WTC11 (cell line): ENCODE results near the gene GSG1L2. TPM values are rescaled to one million over a fixed set of nuclear protein-coding genes. Genes with fewer than 3 reads are reported as not detected.

ENCODE experiments used
- ATAC-seq: fragments of 200-7000 bp; cut with Tn5 transposase; 2 replicates; pipeline ENCODE4 v1.10.0; 2021; ENCODE audit warnings: mild to moderate bottlenecking, moderate library complexity
- Bru-seq: library from RNA; stranded (reverse); fragments of 400-500 nt; gene quantifications from one replicate; lab custom pipeline; 2021; lab: Mats Ljungman, UMichigan
- CTCF ChIA-PET: fragments of 300-600 bp; sonication (Branson Sonifier 250); formaldehyde crosslinking; loops from one replicate; lab custom pipeline; 2021; ENCODE audit warnings: antibody characterized with exemption; lab: Charles Lee
- POLR2A ChIA-PET: fragments of 350-600 bp; sonication (Branson Sonifier 250); formaldehyde crosslinking; loops from one replicate; lab custom pipeline; 2021; ENCODE audit warnings: antibody characterized with exemption; lab: Charles Lee
- DNase-seq: peaks from one replicate; pipeline ENCODE4 v3.0.0; 2021; ENCODE audit warnings: low spot score
- H3K27ac Mint-ChIP-seq: 2 replicates; pipeline ENCODE4 v1.8.0; 2021; ENCODE audit warnings: mixed read lengths
- H3K27me3 Mint-ChIP-seq: 2 replicates; pipeline ENCODE4 v1.8.0; 2021; ENCODE audit warnings: low read depth, mild to moderate bottlenecking, moderate library complexity, mixed read lengths
- H3K36me3 Mint-ChIP-seq: 2 replicates; pipeline ENCODE4 v1.8.0; 2021; ENCODE audit warnings: mixed read lengths
- H3K4me1 Mint-ChIP-seq: 2 replicates; pipeline ENCODE4 v1.8.0; 2022; ENCODE audit warnings: mixed read lengths
- H3K4me3 Mint-ChIP-seq: 2 replicates; pipeline ENCODE4 v1.8.0; 2021; ENCODE audit warnings: mild to moderate bottlenecking, moderate library complexity, mixed read lengths
- H3K9me3 Mint-ChIP-seq: 2 replicates; pipeline ENCODE4 v1.8.0; 2021; ENCODE audit warnings: mixed read lengths
- AFF4 ChIP-seq: sonication (generic); formaldehyde crosslinking; IDR thresholded peaks from 2 replicates; pipeline ENCODE4 v1.8.1; 2023; ENCODE audit warnings: mild to moderate bottlenecking, missing genetic modification reagents, borderline replicate concordance
- AR ChIP-seq: fragments of 250-450 bp; sonication (Bioruptor Pico); IDR thresholded peaks from 2 replicates; pipeline ENCODE4 v1.9.0; 2021; ENCODE audit warnings: mild to moderate bottlenecking
- CBFB ChIP-seq: sonication (generic); formaldehyde crosslinking; IDR thresholded peaks from 2 replicates; pipeline ENCODE4 v1.8.1; 2022; ENCODE audit warnings: mild to moderate bottlenecking, low read depth, missing genetic modification reagents
- E2F5 ChIP-seq: sonication (generic); formaldehyde crosslinking; IDR thresholded peaks from 2 replicates; pipeline ENCODE4 v1.8.1; 2022; ENCODE audit warnings: mild to moderate bottlenecking, moderate library complexity, missing genetic modification reagents
- ERG ChIP-seq: fragments of 250-450 bp; sonication (Bioruptor Pico); IDR thresholded peaks from 2 replicates; pipeline ENCODE4 v1.8.0; 2021; ENCODE audit warnings: mild to moderate bottlenecking
- GRHL2 ChIP-seq: fragments of 250-450 bp; sonication (Bioruptor Pico); IDR thresholded peaks from 2 replicates; pipeline ENCODE4 v1.8.0; 2022; ENCODE audit warnings: mild to moderate bottlenecking, moderate library complexity; ENCODE audit not compliant: insufficient replicate concordance, severe bottlenecking
- GTF2I ChIP-seq: fragments of 250-450 bp; sonication (Bioruptor Pico); conservative IDR thresholded peaks from 2 replicates; pipeline ENCODE4 v1.4.0; 2021; ENCODE audit warnings: mild to moderate bottlenecking
- IRF2 ChIP-seq: sonication (generic); formaldehyde crosslinking; IDR thresholded peaks from 2 replicates; pipeline ENCODE4 v1.8.0; 2022; ENCODE audit warnings: low read depth, missing genetic modification reagents, borderline replicate concordance
- JAZF1 ChIP-seq: fragments of 250-450 bp; sonication (Bioruptor Pico); IDR thresholded peaks from 2 replicates; pipeline ENCODE4 v1.9.0; 2021; ENCODE audit warnings: moderate library complexity, mild to moderate bottlenecking, inconsistent platforms
- KAT7 ChIP-seq: sonication (generic); formaldehyde crosslinking; IDR thresholded peaks from 2 replicates; pipeline ENCODE4 v1.8.1; 2023; ENCODE audit warnings: missing genetic modification reagents, mild to moderate bottlenecking, borderline replicate concordance
- NFE2L1 ChIP-seq: sonication (generic); formaldehyde crosslinking; IDR thresholded peaks from 2 replicates; pipeline ENCODE4 v1.8.1; 2023; ENCODE audit warnings: missing genetic modification reagents
- NR1H2 ChIP-seq: sonication (generic); formaldehyde crosslinking; IDR thresholded peaks from 2 replicates; pipeline ENCODE4 v1.9.0; 2021; ENCODE audit warnings: mild to moderate bottlenecking, moderate library complexity, missing genetic modification reagents
- OVOL2 ChIP-seq: fragments of 250-450 bp; sonication (Bioruptor Pico); IDR thresholded peaks from 2 replicates; pipeline ENCODE4 v1.9.0; 2021; ENCODE audit warnings: mild to moderate bottlenecking, borderline replicate concordance
- PREB ChIP-seq: sonication (generic); formaldehyde crosslinking; IDR thresholded peaks from 2 replicates; pipeline ENCODE4 v1.8.1; 2022; ENCODE audit warnings: mild to moderate bottlenecking, missing genetic modification reagents, moderate library complexity, borderline replicate concordance
- PRRX2 ChIP-seq: fragments of 250-450 bp; sonication (Bioruptor Pico); IDR thresholded peaks from 2 replicates; pipeline ENCODE4 v1.8.0; 2021; ENCODE audit warnings: mild to moderate bottlenecking
- SP1 ChIP-seq: sonication (generic); formaldehyde crosslinking; conservative IDR thresholded peaks from 2 replicates; pipeline ENCODE4 v1.8.1; 2022; ENCODE audit warnings: missing genetic modification reagents
- TCF7 ChIP-seq: sonication (generic); formaldehyde crosslinking; IDR thresholded peaks from 2 replicates; pipeline ENCODE4 v1.8.0; 2022; ENCODE audit warnings: mild to moderate bottlenecking, low read depth, missing genetic modification reagents, moderate library complexity
- ZBTB43 ChIP-seq: sonication (generic); formaldehyde crosslinking; IDR thresholded peaks from 2 replicates; pipeline ENCODE4 v1.8.1; 2023; ENCODE audit warnings: mild to moderate bottlenecking, missing genetic modification reagents
- ZMAT4 ChIP-seq: fragments of 250-450 bp; sonication (Bioruptor Pico); IDR thresholded peaks from 2 replicates; pipeline ENCODE4 v1.9.0; 2021; ENCODE audit warnings: mild to moderate bottlenecking
- long read RNA-seq, 3 experiments: library from RNA in 1 of 3; library from capped mRNA in 1 of 3; library from polyadenylated mRNA in 1 of 3; unstranded in 2 of 3; stranded (forward) in 1 of 3; transcript quantifications; one replicate each; pipeline ENCODE4 v2.0.0, GENCODE V29; 2021
- total RNA-seq: library from RNA; stranded (reverse); gene quantifications from 3 replicates; pipeline ENCODE4 v1.2.3, GENCODE V29; 2021

Gene GSG1L2
- total RNA-seq (not detected in 3 replicates), Bru-seq, nascent RNA (not detected)
- long read RNA-seq, experiment 1 = 0 reads
- long read RNA-seq, experiment 2 = 0 reads
- long read RNA-seq, experiment 3 = 0 reads

- CTCF ChIA-PET = no interaction called here
- H3K27ac Mint-ChIP-seq = no peak within 1 kb of the TSS
- peaks cover 4% of the 10 kb centered on the region for H3K4me1 Mint-ChIP-seq
- H3K36me3 Mint-ChIP-seq = no peaks in the 10 kb centered on the region
- TF ChIP-seq PRRX2 = no peak
- TF ChIP-seq AR = no peak
- no peak for TF ChIP-seq GRHL2 (CRISPR knock-in tag)
- H3K27me3 Mint-ChIP-seq = no peaks in the 10 kb centered on the region; the same call in 1 of the 2 replicates
- no peak within 1 kb of the TSS for H3K4me3 Mint-ChIP-seq
- POLR2A ChIA-PET = no interaction called here
- DNase-seq (no peak), ATAC-seq (no peak)
- H3K9me3 Mint-ChIP-seq = peaks cover 4% of the 10 kb centered on the region
Observed at GRCh38 chr17:9821921-9822320, at the start of gene GSG1L2. TSS of gene GSG1L2 (minus strand) at chr17:9822079. CDS start at chr17:9822071, 8 bp downstream.

- no peak for DNase-seq
- H3K9me3 Mint-ChIP-seq = peaks cover 8% of the 10 kb centered on the region
- no peaks in the 10 kb centered on the region for H3K36me3 Mint-ChIP-seq
- ChIA-PET POLR2A (no interaction called here), CTCF (interaction anchor here (1.7 kb wide), 1 partner anchor 21 kb away, joined by 5 read pairs; no protein-coding TSS in a partner anchor)
- H3K27me3 Mint-ChIP-seq = no peaks in the 10 kb centered on the region; the same call in 1 of the 2 replicates
- no peaks in the 10 kb centered on the region for H3K4me1 Mint-ChIP-seq
- no peak overlapping the region for H3K27ac Mint-ChIP-seq
- H3K4me3 Mint-ChIP-seq = no peak overlapping the region
- no peak for ATAC-seq
- no peak for TF ChIP-seq NFE2L1
- no peak for TF ChIP-seq JAZF1
- no peak for TF ChIP-seq ERG (CRISPR knock-in tag)
- no peak for TF ChIP-seq PREB (CRISPR knock-in tag)
- no peak for TF ChIP-seq GTF2I (CRISPR knock-in tag)
- no peak for TF ChIP-seq AFF4
- no peak for TF ChIP-seq OVOL2 (CRISPR knock-in tag)
- no peak for TF ChIP-seq ZBTB43 (CRISPR knock-in tag)
Observed at GRCh38 chr17:9868552-9868951, 46.7 kb upstream of the GSG1L2 start.

GRCh38 chr17:9865586-9865985 is 43.7 kb upstream of the GSG1L2 start:
- ATAC-seq (no peak), DNase-seq (no peak)
- Mint-ChIP-seq H3K9me3 (peaks cover 19% of the 10 kb centered on the region), H3K27ac (no peak overlapping the region), H3K4me3 (no peak overlapping the region), H3K27me3 (no peaks in the 10 kb centered on the region; the same call in 1 of the 2 replicates), H3K36me3 (0 out of 2 replicates have a peak, but pooled peaks cover 2% of the 10 kb centered on the region), H3K4me1 (no peaks in the 10 kb centered on the region)
- POLR2A ChIA-PET = no interaction called here
- CTCF ChIA-PET = interaction anchor here (0.6 kb wide), 1 partner anchor 39 kb away, joined by 3 read pairs; no protein-coding TSS in a partner anchor
- no peak for TF ChIP-seq NR1H2 (CRISPR knock-in tag)
- TF ChIP-seq KAT7 (CRISPR knock-in tag) = no peak
- no peak for TF ChIP-seq ZBTB43 (CRISPR knock-in tag)
- TF ChIP-seq IRF2 (CRISPR knock-in tag) = no peak
- no peak for TF ChIP-seq SP1 (CRISPR knock-in tag)
- no peak for TF ChIP-seq ZMAT4 (CRISPR knock-in tag)
- TF ChIP-seq E2F5 = no peak
- TF ChIP-seq TCF7 = no peak
- TF ChIP-seq CBFB (CRISPR knock-in tag) = no peak
